ENCODE results near the gene FASN.
A peak's percentile ranks its signal among the peaks of the same experiment; 100 is the strongest.

Gene FASN

GRCh38 chr17:82101301-82101715, 3.3 kb upstream of the FASN start:
- DNase-seq, result no peak

- DNase-seq, result no peak
These were observed 2.7 kb upstream of the FASN start for GRCh38 chr17:82100502-82101298.

GRCh38 chr17:82098939-82099763, 1.1 kb upstream of the FASN start:
- DNase-seq, result no peak

- DNase-seq, result no peak
These were observed 192 bp downstream of the FASN start for GRCh38 chr17:82097919-82098168.

- DNase-seq, result no peak
These were observed 685 bp downstream of the FASN start for GRCh38 chr17:82097184-82097918.

GRCh38 chr17:82096709-82097183, 1.3 kb downstream of the FASN start:
- DNase-seq, result no peak

GRCh38 chr17:82095777-82096708, 2.0 kb downstream of the FASN start:
- DNase-seq, result peak; percentile 73

GRCh38 chr17:82094931-82095776, 2.9 kb downstream of the FASN start:
- DNase-seq, result no peak

GRCh38 chr17:82092995-82093751, 4.9 kb downstream of the FASN start:
- no peak for DNase-seq

GRCh38 chr17:82092628-82092994, 5.4 kb downstream of the FASN start:
- no peak for DNase-seq

- no peak for DNase-seq
These were observed 5.9 kb downstream of the FASN start for GRCh38 chr17:82092094-82092586.

- no peak for DNase-seq
These were observed 6.6 kb downstream of the FASN start for GRCh38 chr17:82091264-82092066.

- no peak for DNase-seq
These were observed 7.3 kb downstream of the FASN start for GRCh38 chr17:82090549-82091263.

- no peak for DNase-seq
These were observed 8.1 kb downstream of the FASN start for GRCh38 chr17:82089723-82090548.

GRCh38 chr17:82088838-82089722, 9.0 kb downstream of the FASN start:
- DNase-seq, result no peak

GRCh38 chr17:82087961-82088837, 9.8 kb downstream of the FASN start:
- DNase-seq, result no peak

Data from NCI-H1694 (cell line).